Daoy (cell line): ENCODE measurements around the gene AMFR. TPM values are rescaled to one million over a fixed set of nuclear protein-coding genes. Genes with fewer than 3 reads are reported as not detected.

Experiments used
- DNase-seq: peaks from one replicate; pipeline ENCODE4 v3.0.0-alpha.2; 2015; ENCODE audit warnings: low read depth
- total RNA-seq: library from RNA; depleted of rRNA; stranded (reverse); fragments of >200 nt; shearing (Covaris generic); gene quantifications from 2 replicates; pipeline ENCODE4 v1.2.3, GENCODE V29; 2014

AMFR gene
- total RNA-seq, 1 experiment from 2014 or later: 71.7 TPM

- DNase-seq: no peak
These were observed 94.9 kb downstream of the AMFR start for GRCh38 chr16:56330476-56330875.

DNA sequence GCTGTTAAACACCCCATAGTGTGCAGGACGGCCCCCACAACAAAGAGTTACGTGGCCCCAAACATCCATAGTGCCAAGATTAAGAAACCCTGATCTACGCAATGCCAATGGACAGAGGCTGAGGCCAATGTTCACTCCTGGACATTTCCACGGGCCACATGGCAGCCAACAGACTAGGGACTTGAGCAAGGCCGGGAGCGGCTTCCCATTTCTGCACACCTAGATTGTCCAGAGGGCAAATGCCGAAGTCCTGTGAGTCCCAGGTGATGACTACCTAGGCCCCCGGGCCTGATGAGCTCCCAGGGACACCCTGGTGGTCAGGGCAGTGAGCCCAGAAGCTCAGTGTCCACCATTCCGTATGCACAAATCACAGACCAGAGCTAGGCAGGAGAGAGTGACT lies 95.5 kb downstream of the AMFR start:
- DNase-seq: no peak

DNA sequence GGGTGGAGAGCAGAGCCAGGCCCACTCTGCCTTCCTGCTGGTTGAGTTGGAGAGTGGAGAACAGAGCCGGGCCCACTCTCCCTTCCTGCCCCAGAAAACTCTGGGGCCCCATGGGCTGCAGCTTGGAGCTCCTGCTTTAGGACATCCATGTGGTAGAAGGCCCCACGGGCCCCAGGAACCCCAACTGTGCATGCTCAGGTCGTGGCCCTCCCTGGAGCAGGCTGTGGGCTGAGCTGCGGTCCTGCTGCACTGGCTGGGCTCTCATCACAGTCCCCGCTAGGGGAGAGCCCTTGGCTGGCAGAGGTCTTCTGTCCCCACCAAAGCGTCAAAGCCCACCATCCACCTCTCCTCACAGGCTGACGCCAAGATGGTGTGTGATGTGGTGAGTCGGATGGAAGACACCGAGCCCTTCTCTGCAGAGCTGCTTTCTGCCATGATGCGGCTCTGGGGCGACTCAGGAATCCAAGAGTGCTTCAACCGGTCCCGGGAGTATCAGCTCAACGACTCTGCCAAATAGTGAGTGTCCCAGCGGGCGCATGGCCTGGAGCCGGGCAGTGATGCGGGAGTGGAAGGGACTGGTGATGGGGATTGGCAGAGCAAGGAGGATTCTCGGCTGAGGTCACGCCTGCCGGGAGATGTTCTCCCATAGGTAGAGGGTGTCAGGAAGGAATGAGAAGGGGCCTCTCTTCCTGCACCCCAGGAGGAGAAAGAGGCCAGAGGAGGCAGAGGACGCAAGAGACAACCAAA lies 96.9 kb downstream of the AMFR start:
- no peak for DNase-seq

DNA sequence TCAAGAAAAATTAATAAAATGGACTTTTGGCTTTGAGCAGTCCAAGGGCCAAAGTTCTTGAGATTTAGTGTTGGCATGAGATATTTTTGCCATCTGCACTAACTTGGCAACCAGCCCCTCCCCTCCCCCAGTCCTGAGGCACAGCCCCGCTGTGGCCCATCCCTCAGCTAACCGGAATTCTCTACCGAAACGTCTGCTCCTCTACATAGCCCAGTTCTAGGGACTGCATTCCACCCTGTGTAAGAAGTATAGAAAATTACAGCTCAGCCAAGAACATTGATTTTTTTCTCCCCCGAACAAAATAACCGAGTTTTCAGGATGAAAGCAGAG lies 97.5 kb downstream of the AMFR start:
- DNase-seq: no peak

DNA sequence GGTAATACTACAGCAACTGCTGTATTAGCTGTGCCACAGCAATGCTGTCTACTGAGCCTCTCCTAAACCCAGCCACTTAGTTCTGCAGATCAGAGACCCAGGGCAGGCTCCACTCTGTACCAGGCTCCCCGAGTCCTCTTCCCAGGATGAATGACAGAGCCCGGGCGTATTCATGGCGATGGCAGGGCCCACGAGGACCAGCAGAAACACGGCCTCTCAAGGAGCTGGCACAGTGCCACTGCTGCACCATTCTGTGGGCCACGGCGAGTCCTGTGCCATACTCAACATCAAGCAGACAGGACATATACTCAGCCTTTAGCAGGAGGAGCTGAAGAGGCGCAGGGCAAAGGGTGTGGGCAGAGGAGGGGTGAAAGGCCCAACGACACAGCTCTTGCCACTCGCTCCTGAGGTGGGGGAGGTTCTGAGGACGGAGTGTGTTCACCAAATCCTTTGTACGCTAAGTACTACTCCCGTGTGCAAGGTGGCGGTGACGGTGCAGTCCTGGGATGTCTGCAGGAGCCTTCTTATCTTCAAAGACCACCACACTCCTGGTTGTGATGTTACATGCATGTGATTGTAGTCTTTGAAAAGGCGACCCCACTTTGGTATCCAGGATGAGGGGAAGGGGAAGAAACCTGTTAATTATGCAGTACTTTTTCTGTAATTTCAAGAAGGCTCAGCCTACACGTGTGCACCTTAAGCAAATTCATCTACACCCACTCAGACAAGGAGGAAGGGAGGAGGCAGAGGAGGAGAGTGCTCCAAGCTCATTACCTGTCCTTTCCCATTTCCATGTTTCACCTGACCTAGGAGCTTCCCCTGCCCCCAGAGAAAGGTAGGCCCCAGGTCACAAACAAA lies 98.0 kb downstream of the AMFR start:
- DNase-seq: no peak

DNA sequence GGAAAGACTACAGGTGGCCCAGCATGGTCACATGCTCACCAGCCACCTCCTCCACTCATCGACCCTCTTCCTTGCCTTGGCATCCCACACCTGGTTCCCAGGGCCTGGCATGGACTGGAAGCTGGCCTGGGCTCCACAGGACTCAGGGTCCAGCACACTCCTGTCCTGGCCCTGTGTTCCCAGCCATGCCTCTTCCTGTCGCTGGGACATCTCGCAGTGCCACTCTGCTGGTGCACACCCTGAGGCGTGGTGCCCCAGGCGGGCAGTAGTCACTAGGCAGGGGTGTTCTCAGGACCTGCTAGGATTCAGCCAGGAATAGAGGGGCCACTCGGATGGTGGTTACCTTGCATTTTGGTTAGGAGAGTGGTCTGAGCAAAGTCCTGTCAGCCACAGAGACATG lies 99.4 kb downstream of the AMFR start:
- no peak for DNase-seq

- DNase-seq: peak; percentile 50
These were observed 100.9 kb downstream of the AMFR start for GRCh38 chr16:56324406-56324805.

- DNase-seq: no peak
These were observed 103.8 kb downstream of the AMFR start for GRCh38 chr16:56321571-56321970.

- DNase-seq: peak; percentile 40
These were observed 104.4 kb downstream of the AMFR start for GRCh38 chr16:56320811-56321558.

DNA sequence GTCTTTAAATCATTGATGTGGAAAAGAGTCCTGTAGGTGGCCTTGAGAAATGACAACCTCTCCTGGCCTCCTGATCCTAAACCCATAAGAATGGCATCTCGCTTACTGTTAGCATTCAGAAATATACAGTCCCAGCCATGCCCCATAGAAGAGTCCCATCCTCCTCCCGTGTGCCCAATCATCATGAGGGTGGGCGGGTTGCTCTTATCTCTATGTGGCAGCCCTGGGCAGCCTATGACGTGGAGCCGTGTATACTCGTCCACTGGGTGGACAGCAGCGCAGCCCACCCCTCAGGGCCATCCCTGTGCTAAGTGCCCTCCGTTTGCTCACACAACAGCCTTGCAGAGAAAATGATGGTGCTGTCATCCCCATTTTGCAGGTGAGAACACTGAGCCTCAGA lies 105.3 kb downstream of the AMFR start:
- DNase-seq: no peak

- no peak for DNase-seq
These were observed 106.0 kb downstream of the AMFR start for GRCh38 chr16:56319376-56319775.

DNA sequence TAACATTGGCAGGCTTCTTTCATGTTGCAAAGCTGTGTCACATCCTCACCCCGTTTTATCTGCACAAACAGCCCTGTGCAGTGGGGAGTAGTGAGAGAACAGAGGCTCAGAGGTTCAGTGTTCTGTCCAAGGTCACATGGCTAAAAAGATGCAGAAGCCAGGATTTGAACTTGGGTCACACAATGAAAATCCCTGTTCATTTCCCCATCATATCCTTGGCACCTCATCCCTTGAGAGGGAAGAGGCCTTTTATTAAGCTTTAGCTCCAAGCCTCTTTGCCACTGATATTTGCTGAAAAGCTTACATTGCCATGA lies 106.6 kb downstream of the AMFR start:
- no peak for DNase-seq

- DNase-seq: peak; percentile 73
These were observed 107.1 kb downstream of the AMFR start for GRCh38 chr16:56317998-56318826.

DNA sequence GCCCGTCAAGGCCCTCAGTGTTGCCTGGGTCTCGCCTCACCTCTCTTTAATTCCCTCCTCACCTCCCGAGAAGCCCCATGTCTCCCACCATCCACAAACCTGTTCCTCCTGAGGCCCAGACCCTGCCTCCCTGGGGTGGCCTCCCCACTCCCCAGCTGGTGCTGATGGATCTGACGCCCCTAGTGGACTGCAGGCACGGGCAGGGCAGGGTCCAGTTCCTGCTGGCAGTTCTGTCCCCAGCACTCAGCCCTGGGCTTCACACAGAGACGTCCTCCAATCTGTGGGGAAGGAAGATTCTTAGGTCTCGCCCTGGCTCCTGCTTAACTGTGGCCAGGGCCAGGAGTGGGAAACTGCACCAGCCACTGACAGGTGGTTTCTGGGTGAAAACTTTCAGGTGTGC lies 108.8 kb downstream of the AMFR start:
- no peak for DNase-seq

DNA sequence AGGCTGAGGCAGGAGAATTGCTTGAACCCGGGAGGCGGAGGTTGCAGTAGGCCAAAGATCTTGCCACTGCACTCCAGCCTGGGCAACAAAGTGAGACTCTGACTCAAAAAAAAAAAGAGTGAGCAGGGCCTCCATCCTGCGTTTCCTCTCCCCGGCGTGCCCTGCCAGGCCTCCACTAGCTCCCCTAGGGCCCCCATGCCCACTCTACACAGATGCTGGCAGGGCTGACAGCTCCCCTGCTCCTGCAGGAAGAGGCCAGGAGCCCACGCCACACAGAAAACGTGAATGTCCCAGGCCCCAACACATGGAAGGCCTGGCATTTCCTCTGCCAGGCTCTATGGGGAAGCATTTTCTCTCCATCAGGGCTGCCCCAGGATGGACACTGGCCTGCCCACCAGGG lies 109.4 kb downstream of the AMFR start:
- no peak for DNase-seq

DNA sequence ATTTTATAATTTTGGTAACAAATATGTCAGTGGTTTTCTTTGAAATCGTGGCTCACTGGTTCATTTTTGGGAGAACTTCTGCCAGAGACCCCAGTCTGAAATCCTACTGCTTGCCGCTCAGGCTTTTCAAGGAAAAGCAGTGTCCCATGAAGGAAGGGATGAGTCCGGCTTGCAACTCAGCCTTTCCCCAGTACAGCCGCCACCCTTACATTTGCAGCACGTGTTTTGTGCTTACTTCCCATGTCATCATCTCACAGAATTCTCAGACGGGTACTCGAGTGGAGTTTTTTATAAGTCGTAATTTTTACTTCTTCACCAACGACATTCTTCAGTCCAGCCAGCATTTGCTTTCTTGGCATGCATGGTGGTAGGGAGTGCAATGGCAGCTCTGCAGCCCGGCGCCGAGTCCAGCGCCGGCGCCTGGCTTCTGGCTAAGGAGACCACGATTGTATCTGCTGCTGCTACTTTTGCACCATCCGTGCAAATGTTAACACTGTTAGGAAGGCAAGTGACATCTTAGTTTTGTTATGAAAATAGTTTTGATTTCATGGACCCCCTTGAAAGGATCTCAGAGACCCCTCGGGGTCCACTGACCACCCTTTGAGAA lies 111.0 kb downstream of the AMFR start:
- no peak for DNase-seq

- DNase-seq: no peak
These were observed 112.8 kb downstream of the AMFR start for GRCh38 chr16:56312556-56312955.

GRCh38 chr16:56312028-56312300 lies 113.4 kb downstream of the AMFR start:
- no peak for DNase-seq
